Esophagus squamous epithelium (tissue), 4 donors: ENCODE data around the gene PDGFB.

ENCODE experiments used
- CTCF ChIP-seq, 6 experiments: fragments of 450-650 bp in 4 of 6; fragments of 200-600 bp in 2 of 6; sonication (generic) in 2 of 6; IDR thresholded peaks; one replicate each; pipeline ENCODE4 v1.5.1; 2016 to 2019; ENCODE audit warnings: antibody characterized with exemption in 6 of 6, mild to moderate bottlenecking in 4 of 6, moderate library complexity in 4 of 6
- POLR2A ChIP-seq, 4 donors: fragments of 450-650 bp; IDR thresholded peaks; one replicate each; pipeline ENCODE4 v1.6.1; 2017; ENCODE audit warnings: antibody characterized with exemption in 4 of 4, mild to moderate bottlenecking in 4 of 4, moderate library complexity in 3 of 4

GRCh38 chr22:39234472-39234787 is 10.4 kb downstream of the PDGFB start:
- TF ChIP-seq CTCF (IDR thresholded peaks at IDR 0.05) (peak in 2 of 6 experiments; percentile 12 to 14), POLR2A (IDR thresholded peaks at IDR 0.05) (no peak)
